ENCODE measurements around the gene KCNMB1.

- TF ChIP-seq CTCF (IDR thresholded peaks at IDR 0.05) (no peak), POLR2A (IDR thresholded peaks at IDR 0.05) (no peak), EP300 (IDR thresholded peaks at IDR 0.05) (no peak)
Observed at GRCh38 chr5:170425731-170426130, 36.6 kb upstream of the KCNMB1 start.
